Cardiac muscle cell (in vitro differentiated cells and primary cell): ENCODE results near the gene AKR1C1. TPM values are rescaled to one million over a fixed set of nuclear protein-coding genes. Genes with fewer than 3 reads are reported as not detected.
"Not testable (repeated sequence)": the region's sequence is repeated elsewhere in the genome, so short reads cannot be mapped to it uniquely, and the experiment has no call there.

Experiments used
- DNase-seq, 2 donors: peaks; one replicate each; pipeline versions ENCODE4 v3.0.0 to v3.0.0-alpha.2; 2010 to 2017; ENCODE audit warnings: low read depth in 1 of 2, low spot score in 1 of 2
- H3K27ac ChIP-seq: fragments of 200-600 bp; sonication (generic); 2 replicates; pipeline ENCODE4 v1.5.1; 2016
- H3K27me3 ChIP-seq: fragments of 200-600 bp; sonication (generic); 2 replicates; pipeline ENCODE4 v1.6.0; 2016; ENCODE audit warnings: control low read depth
- H3K36me3 ChIP-seq: fragments of 200-600 bp; sonication (generic); 2 replicates; pipeline ENCODE4 v1.5.1; 2016; ENCODE audit warnings: control low read depth
- H3K4me1 ChIP-seq: fragments of 200-600 bp; sonication (generic); 2 replicates; pipeline ENCODE4 v1.8.1; 2017; ENCODE audit warnings: low read depth, mild to moderate bottlenecking, mixed run types
- H3K4me3 ChIP-seq: fragments of 200-600 bp; sonication (generic); 2 replicates; pipeline ENCODE4 v1.5.1; 2016; ENCODE audit warnings: mild to moderate bottlenecking
- H3K9me3 ChIP-seq: fragments of 200-600 bp; sonication (generic); 2 replicates; pipeline ENCODE4 v1.5.1; 2017; ENCODE audit warnings: low read depth, mild to moderate bottlenecking, control low read depth
- CTCF ChIP-seq: IDR thresholded peaks from 2 replicates; pipeline ENCODE4 v1.5.1; 2012; ENCODE audit warnings: low read depth, mild to moderate bottlenecking, low read length
- polyA plus RNA-seq: library from polyadenylated mRNA; unstranded; fragments of >200 nt; fragmentation: Nextera tagmentation; extraction: Ambion mirVana; gene quantifications from 2 replicates; pipeline ENCODE4 v1.2.1, GENCODE V29; 2016
- total RNA-seq: library from RNA; depleted of rRNA; stranded (reverse); fragments of >200 nt; gene quantifications from 2 replicates; pipeline ENCODE4 v1.2.3, GENCODE V29; 2016

The AKR1C1 gene
- total and polyA plus RNA-seq, 2 experiments from 2014 or later, result 16.2 to 22.5 TPM

- Histone ChIP-seq H3K9me3 (no peaks in the 10 kb centered on the region), H3K4me3 (no peak overlapping the region), H3K27ac (no peak overlapping the region), H3K27me3 (no peaks in the 10 kb centered on the region), H3K4me1 (no peaks in the 10 kb centered on the region), H3K36me3 (no peaks in the 10 kb centered on the region)
- TF ChIP-seq CTCF, result no peak
- no peak for DNase-seq
These were observed 21.5 kb upstream of the AKR1C1 start for GRCh38 chr10:4941540-4942330.

GRCh38 chr10:4942931-4943330 lies 20.3 kb upstream of the AKR1C1 start:
- H3K36me3 ChIP-seq, H3K27me3 ChIP-seq, H3K27ac ChIP-seq, H3K4me1 ChIP-seq, H3K4me3 ChIP-seq, H3K9me3 ChIP-seq: not testable (repeated sequence)
- DNase-seq, result peak; percentile 11 to 72
- peak; percentile 21 for TF ChIP-seq CTCF

GRCh38 chr10:4943416-4943815 lies 19.8 kb upstream of the AKR1C1 start:
- H3K4me3 ChIP-seq, H3K27ac ChIP-seq, H3K4me1 ChIP-seq, H3K27me3 ChIP-seq, DNase-seq, H3K36me3 ChIP-seq, H3K9me3 ChIP-seq: not testable (repeated sequence)

- H3K27me3 ChIP-seq, result no peaks in the 10 kb centered on the region
- no peak for DNase-seq
- no peak overlapping the region for H3K27ac ChIP-seq
- H3K4me1 ChIP-seq, result no peaks in the 10 kb centered on the region
- no peaks in the 10 kb centered on the region for H3K36me3 ChIP-seq
- no peak overlapping the region for H3K4me3 ChIP-seq
- TF ChIP-seq CTCF, result no peak
- no peaks in the 10 kb centered on the region for H3K9me3 ChIP-seq
These were observed 19.4 kb upstream of the AKR1C1 start for GRCh38 chr10:4943821-4944220.

GRCh38 chr10:4944841-4945240 lies 18.4 kb upstream of the AKR1C1 start:
- Histone ChIP-seq H3K4me3 (no peak overlapping the region), H3K27me3 (no peaks in the 10 kb centered on the region), H3K4me1 (no peaks in the 10 kb centered on the region), H3K27ac (no peak overlapping the region), H3K9me3 (no peaks in the 10 kb centered on the region), H3K36me3 (no peaks in the 10 kb centered on the region)
- DNase-seq, result no peak
- no peak for TF ChIP-seq CTCF

- H3K36me3 ChIP-seq, result no peaks in the 10 kb centered on the region
- TF ChIP-seq CTCF, result no peak
- H3K27me3 ChIP-seq, result no peaks in the 10 kb centered on the region
- H3K4me3 ChIP-seq, result no peak overlapping the region
- DNase-seq, result no peak
- no peaks in the 10 kb centered on the region for H3K4me1 ChIP-seq
- no peak overlapping the region for H3K27ac ChIP-seq
- H3K9me3 ChIP-seq, result no peaks in the 10 kb centered on the region
These were observed 17.2 kb upstream of the AKR1C1 start for GRCh38 chr10:4945766-4946717.
